Fibroblast of peridontal ligament (primary cell): ENCODE data around the gene PLPP7.

Experiments
- DNase-seq: peaks from one replicate; pipeline ENCODE4 v3.0.0-alpha.2; 2010; ENCODE audit errors: extremely low read depth

PLPP7 gene

GRCh38 chr9:131281119-131281965, 8.2 kb upstream of the PLPP7 start:
- no peak for DNase-seq

GRCh38 chr9:131282175-131282574, 7.3 kb upstream of the PLPP7 start:
- DNase-seq, result no peak

- DNase-seq, result peak; percentile 25
Measured at GRCh38 chr9:131282688-131283422, 6.7 kb upstream of the PLPP7 start.

GRCh38 chr9:131284856-131285255, 4.7 kb upstream of the PLPP7 start:
- no peak for DNase-seq

GRCh38 chr9:131287359-131287758, 2.2 kb upstream of the PLPP7 start:
- DNase-seq, result no peak

- DNase-seq, result no peak
Measured at GRCh38 chr9:131288217-131288616, 1.3 kb upstream of the PLPP7 start.

- peak; percentile 12 for DNase-seq
Measured at GRCh38 chr9:131290036-131290766, 678 bp downstream of the PLPP7 start.

GRCh38 chr9:131290767-131291370, 1.3 kb downstream of the PLPP7 start:
- DNase-seq, result no peak

GRCh38 chr9:131291795-131292315, 2.3 kb downstream of the PLPP7 start:
- DNase-seq, result no peak

GRCh38 chr9:131292937-131293336, 3.4 kb downstream of the PLPP7 start:
- no peak for DNase-seq

- DNase-seq, result no peak
Measured at GRCh38 chr9:131296460-131296859, 6.9 kb downstream of the PLPP7 start.

GRCh38 chr9:131296906-131297500, 7.5 kb downstream of the PLPP7 start:
- DNase-seq, result no peak

- peak; percentile 29 for DNase-seq
Measured at GRCh38 chr9:131297903-131298302, 8.4 kb downstream of the PLPP7 start.

- no peak for DNase-seq
Measured at GRCh38 chr9:131298341-131298740, 8.8 kb downstream of the PLPP7 start.

- no peak for DNase-seq
Measured at GRCh38 chr9:131298816-131299215, 9.3 kb downstream of the PLPP7 start.

- DNase-seq, result no peak
Measured at GRCh38 chr9:131299346-131299960, 9.9 kb downstream of the PLPP7 start.

GRCh38 chr9:131299961-131300347, 10.4 kb downstream of the PLPP7 start:
- no peak for DNase-seq

GRCh38 chr9:131300444-131300843, 10.9 kb downstream of the PLPP7 start:
- DNase-seq, result no peak

GRCh38 chr9:131302244-131303075, 12.9 kb downstream of the PLPP7 start:
- no peak for DNase-seq
